ENCODE measurements around the gene NDUFV2.

DNA sequence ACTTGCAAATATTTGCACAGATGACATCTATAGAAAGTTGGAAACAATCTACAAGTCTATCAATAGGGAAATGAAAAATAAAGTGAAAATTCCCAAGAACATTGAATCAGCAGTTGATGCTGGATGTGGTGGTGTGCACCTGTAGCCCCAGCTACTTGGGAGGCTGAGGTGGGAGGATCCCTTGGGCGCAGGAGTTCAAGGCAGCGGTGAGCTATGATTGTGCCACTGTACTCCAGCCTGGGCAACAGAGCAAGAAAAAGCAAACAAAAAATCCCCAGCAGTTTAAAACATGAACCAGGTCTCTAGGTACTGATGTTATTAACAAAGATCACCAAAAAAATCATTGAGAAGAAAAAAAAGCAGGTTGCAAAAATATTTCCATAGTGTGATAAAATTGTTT lies 15.4 kb upstream of the NDUFV2 start:
- TF ChIP-seq POLR2AphosphoS5 (IDR thresholded peaks at IDR 0.05) (no peak), POLR2A (IDR thresholded peaks at IDR 0.05) (no peak), EP300 (IDR thresholded peaks at IDR 0.05) (no peak)
- TF ChIP-seq, protein P1, sequence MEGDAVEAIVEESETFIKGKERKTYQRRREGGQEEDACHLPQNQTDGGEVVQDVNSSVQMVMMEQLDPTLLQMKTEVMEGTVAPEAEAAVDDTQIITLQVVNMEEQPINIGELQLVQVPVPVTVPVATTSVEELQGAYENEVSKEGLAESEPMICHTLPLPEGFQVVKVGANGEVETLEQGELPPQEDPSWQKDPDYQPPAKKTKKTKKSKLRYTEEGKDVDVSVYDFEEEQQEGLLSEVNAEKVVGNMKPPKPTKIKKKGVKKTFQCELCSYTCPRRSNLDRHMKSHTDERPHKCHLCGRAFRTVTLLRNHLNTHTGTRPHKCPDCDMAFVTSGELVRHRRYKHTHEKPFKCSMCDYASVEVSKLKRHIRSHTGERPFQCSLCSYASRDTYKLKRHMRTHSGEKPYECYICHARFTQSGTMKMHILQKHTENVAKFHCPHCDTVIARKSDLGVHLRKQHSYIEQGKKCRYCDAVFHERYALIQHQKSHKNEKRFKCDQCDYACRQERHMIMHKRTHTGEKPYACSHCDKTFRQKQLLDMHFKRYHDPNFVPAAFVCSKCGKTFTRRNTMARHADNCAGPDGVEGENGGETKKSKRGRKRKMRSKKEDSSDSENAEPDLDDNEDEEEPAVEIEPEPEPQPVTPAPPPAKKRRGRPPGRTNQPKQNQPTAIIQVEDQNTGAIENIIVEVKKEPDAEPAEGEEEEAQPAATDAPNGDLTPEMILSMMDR (IDR thresholded peaks at IDR 0.05), result no peak
